RWPE2 (cell line): Measurements from ENCODE around the gene TMOD1.

Experiments
- ATAC-seq: fragments of 200-7000 bp; cut with Tn5 transposase; 3 replicates; pipeline ENCODE4 v1.9.1; 2021; ENCODE audit warnings: low read depth
- DNase-seq: peaks from one replicate; pipeline ENCODE4 v3.0.0-alpha.2; 2020; ENCODE audit warnings: low spot score
- H3K27ac ChIP-seq: fragments of 450-650 bp; 2 replicates; pipeline ENCODE4 v1.5.1; 2017; ENCODE audit warnings: mild to moderate bottlenecking; ENCODE audit not compliant: poor library complexity, severe bottlenecking
- H3K27me3 ChIP-seq: fragments of 250-450 bp; sonication (Bioruptor Pico); 2 replicates; pipeline ENCODE4 v1.5.1; 2021; ENCODE audit warnings: mild to moderate bottlenecking, moderate library complexity; ENCODE audit not compliant: insufficient read depth, poor library complexity, severe bottlenecking
- H3K36me3 ChIP-seq: fragments of 250-450 bp; sonication (Bioruptor Pico); 2 replicates; pipeline ENCODE4 v1.5.1; 2020; ENCODE audit warnings: low read depth, mild to moderate bottlenecking, moderate library complexity
- H3K4me1 ChIP-seq: fragments of 250-450 bp; sonication (Bioruptor Pico); 2 replicates; pipeline ENCODE4 v1.5.1; 2021; ENCODE audit warnings: mild to moderate bottlenecking, moderate library complexity; ENCODE audit not compliant: insufficient read depth, poor library complexity, severe bottlenecking
- H3K4me3 ChIP-seq: fragments of 250-450 bp; sonication (Bioruptor Pico); 2 replicates; pipeline ENCODE4 v1.5.1; 2021; ENCODE audit warnings: mild to moderate bottlenecking, moderate library complexity; ENCODE audit not compliant: severe bottlenecking
- H3K9me3 ChIP-seq: fragments of 250-450 bp; sonication (Bioruptor Pico); 2 replicates; pipeline ENCODE4 v1.5.1; 2021; ENCODE audit warnings: mild to moderate bottlenecking, moderate library complexity; ENCODE audit not compliant: severe bottlenecking
- CTCF ChIP-seq: fragments of 450-650 bp; IDR thresholded peaks from one replicate; pipeline ENCODE4 v1.5.1; 2017; ENCODE audit warnings: mild to moderate bottlenecking, moderate library complexity; ENCODE audit not compliant: poor library complexity, severe bottlenecking

The TMOD1 gene

DNA sequence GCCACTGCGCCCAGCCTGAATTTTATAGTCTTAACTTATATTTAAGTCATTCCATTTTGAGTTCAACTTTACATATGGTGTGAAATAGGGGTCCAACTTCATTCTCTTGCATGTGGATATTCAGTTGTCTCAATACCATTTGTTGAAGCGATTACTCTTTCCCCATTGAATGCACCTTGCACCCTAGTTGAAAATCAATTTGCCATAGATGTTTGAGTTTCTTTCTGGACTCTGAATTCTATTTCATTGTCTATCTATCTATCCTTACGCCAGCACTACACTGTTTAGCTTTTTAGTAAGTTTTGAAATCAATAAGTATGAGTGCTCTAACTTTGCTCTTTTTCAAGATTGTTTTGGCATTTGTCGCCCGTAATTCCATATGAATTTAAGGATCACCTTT lies 49.8 kb downstream of the TMOD1 start:
- ATAC-seq: no peak
- H3K27ac ChIP-seq: no peak overlapping the region
- H3K9me3 ChIP-seq: no peaks in the 10 kb centered on the region
- no peak for TF ChIP-seq CTCF
- no peak overlapping the region for H3K4me3 ChIP-seq
- no peaks in the 10 kb centered on the region for H3K4me1 ChIP-seq
- H3K27me3 ChIP-seq: peaks cover 13% of the 10 kb centered on the region
- no peak for DNase-seq
- H3K36me3 ChIP-seq: no peaks in the 10 kb centered on the region

- H3K36me3 ChIP-seq: no peaks in the 10 kb centered on the region
- ATAC-seq: no peak
- no peak for TF ChIP-seq CTCF
- H3K4me1 ChIP-seq: no peaks in the 10 kb centered on the region
- peaks cover 13% of the 10 kb centered on the region for H3K27me3 ChIP-seq
- no peak for DNase-seq
- H3K4me3 ChIP-seq: no peak overlapping the region
- no peaks in the 10 kb centered on the region for H3K9me3 ChIP-seq
- no peak overlapping the region for H3K27ac ChIP-seq
Observed at GRCh38 chr9:97553141-97553540, 51.7 kb downstream of the TMOD1 start.

GRCh38 chr9:97553841-97554240 lies 52.4 kb downstream of the TMOD1 start:
- peaks cover 13% of the 10 kb centered on the region for H3K27me3 ChIP-seq
- no peak for DNase-seq
- no peaks in the 10 kb centered on the region for H3K9me3 ChIP-seq
- no peak overlapping the region for H3K27ac ChIP-seq
- H3K4me1 ChIP-seq: no peaks in the 10 kb centered on the region
- no peak for ATAC-seq
- H3K36me3 ChIP-seq: no peaks in the 10 kb centered on the region
- no peak overlapping the region for H3K4me3 ChIP-seq
- no peak for TF ChIP-seq CTCF

DNA sequence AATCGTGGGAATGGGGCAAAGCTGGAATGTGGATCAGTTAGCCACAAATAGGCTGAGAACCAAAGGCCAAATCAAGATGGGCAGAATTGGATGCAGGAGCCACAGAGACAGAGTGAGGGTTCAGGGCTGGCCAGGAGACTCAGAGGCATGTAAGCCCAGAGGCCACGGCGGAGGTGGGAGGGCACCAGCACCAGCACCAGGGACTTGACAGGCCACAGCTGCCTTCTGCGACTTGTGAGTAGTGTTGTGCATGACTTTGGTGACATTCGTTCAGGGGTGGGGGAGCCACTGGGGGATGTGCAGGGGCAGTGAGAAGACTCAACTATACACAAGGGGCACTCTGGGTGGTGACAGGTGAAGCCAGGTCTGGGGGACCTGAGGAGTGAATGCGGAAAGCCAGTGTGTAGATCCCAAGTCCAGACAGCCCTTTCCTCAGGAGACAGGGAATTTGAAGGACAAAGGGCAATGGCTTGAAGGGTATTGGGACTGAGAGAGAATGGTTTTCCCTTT lies 53.2 kb downstream of the TMOD1 start:
- TF ChIP-seq CTCF: no peak
- ATAC-seq: no peak
- Histone ChIP-seq H3K4me1 (no peaks in the 10 kb centered on the region), H3K36me3 (no peaks in the 10 kb centered on the region), H3K4me3 (no peak overlapping the region), H3K27ac (no peak overlapping the region), H3K27me3 (peaks cover 13% of the 10 kb centered on the region), H3K9me3 (no peaks in the 10 kb centered on the region)
- no peak for DNase-seq

GRCh38 chr9:97555164-97555563 lies 53.7 kb downstream of the TMOD1 start:
- ATAC-seq: no peak

More at GRCh38 chr9:97555164-97555563, 53.7 kb downstream of the TMOD1 start:
- Histone ChIP-seq H3K27ac (no peak overlapping the region), H3K9me3 (no peaks in the 10 kb centered on the region), H3K36me3 (no peaks in the 10 kb centered on the region), H3K27me3 (peaks cover 13% of the 10 kb centered on the region), H3K4me1 (no peaks in the 10 kb centered on the region), H3K4me3 (no peak overlapping the region)
- TF ChIP-seq CTCF: no peak
- no peak for DNase-seq
